Gastrocnemius medialis (tissue), 4 donors: ENCODE results near the gene RAN.

ENCODE experiments used
- POLR2A ChIP-seq, 2 donors: fragments of 450-650 bp; IDR thresholded peaks; one replicate each; pipeline ENCODE4 v1.6.1; 2017; ENCODE audit warnings: antibody characterized with exemption in 2 of 2, mild to moderate bottlenecking in 2 of 2, moderate library complexity in 2 of 2
- TF ChIP-seq, protein P1 (sequence below), 5 experiments: fragments of 450-650 bp in 3 of 5; fragments of 200-600 bp in 2 of 5; sonication (generic) in 2 of 5; IDR thresholded peaks in 4 of 5; conservative IDR thresholded peaks in 1 of 5; 1 replicate in 4 of 5; 2 replicates in 1 of 5; pipeline ENCODE4 v1.5.1; 2016 to 2019; ENCODE audit warnings: antibody characterized with exemption in 5 of 5, mild to moderate bottlenecking in 3 of 5, moderate library complexity in 3 of 5

DNA sequence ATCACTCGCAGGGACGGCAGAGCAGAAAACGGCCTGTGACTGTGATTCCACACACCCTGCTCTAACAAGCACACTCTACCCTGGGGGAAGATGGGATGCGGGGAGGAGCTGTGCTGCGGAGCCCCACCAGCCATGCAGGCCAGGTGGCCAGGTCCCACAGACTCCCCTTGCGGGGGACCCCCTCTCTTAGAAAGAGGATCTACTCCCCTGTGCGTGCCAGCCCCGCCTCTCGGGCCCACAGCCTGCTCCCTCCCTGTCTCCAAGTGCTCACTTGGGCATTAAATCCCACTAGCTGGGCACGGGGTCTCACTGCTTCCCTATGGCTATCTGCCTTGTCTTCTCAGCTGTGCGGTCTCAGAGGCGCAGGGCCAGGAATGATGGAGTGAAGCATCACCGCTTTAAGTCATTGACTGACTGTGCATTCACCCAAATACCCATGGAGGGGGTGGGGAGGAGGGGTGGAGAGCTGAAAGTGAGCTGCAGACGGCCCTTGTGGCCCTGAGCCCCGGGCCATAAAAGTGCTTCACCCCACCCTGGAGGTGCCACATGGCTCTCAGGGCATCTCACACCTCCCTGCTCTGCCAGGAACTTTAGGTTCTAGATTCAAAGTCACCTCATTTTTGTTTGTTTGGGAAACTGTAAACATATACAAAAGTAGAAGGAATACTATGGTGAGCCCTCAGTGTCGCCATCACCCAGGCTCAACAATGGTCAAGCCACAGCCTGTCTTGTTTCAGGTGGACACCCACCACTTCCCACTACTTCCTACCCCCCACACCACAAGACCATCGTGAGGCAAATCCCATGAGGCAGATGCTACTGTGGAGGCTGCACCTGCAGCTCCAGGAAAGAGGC, 42.2 kb upstream of the RAN start:
- TF ChIP-seq POLR2A (IDR thresholded peaks at IDR 0.05) = no peak
- TF ChIP-seq, protein P1, sequence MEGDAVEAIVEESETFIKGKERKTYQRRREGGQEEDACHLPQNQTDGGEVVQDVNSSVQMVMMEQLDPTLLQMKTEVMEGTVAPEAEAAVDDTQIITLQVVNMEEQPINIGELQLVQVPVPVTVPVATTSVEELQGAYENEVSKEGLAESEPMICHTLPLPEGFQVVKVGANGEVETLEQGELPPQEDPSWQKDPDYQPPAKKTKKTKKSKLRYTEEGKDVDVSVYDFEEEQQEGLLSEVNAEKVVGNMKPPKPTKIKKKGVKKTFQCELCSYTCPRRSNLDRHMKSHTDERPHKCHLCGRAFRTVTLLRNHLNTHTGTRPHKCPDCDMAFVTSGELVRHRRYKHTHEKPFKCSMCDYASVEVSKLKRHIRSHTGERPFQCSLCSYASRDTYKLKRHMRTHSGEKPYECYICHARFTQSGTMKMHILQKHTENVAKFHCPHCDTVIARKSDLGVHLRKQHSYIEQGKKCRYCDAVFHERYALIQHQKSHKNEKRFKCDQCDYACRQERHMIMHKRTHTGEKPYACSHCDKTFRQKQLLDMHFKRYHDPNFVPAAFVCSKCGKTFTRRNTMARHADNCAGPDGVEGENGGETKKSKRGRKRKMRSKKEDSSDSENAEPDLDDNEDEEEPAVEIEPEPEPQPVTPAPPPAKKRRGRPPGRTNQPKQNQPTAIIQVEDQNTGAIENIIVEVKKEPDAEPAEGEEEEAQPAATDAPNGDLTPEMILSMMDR (IDR thresholded peaks at IDR 0.05 in 4 of 5, conservative IDR thresholded peaks at IDR 0.05 in 1 of 5) = no peak
